H1 (cell line): ENCODE results near the gene MEF2A. TPM values are rescaled to one million over a fixed set of nuclear protein-coding genes. Genes with fewer than 3 reads are reported as not detected.

ENCODE experiments used
- CTCF ChIA-PET: fragments of 300-600 bp; sonication (Branson Sonifier 250); formaldehyde crosslinking; loops from one replicate; lab custom pipeline; 2021; ENCODE audit not compliant: partially characterized antibody; lab: Charles Lee
- POLR2A ChIA-PET: fragments of 300-600 bp; sonication (Branson Sonifier 250); formaldehyde crosslinking; loops from one replicate; lab custom pipeline; 2021; ENCODE audit warnings: inconsistent platforms; ENCODE audit not compliant: partially characterized antibody; lab: Charles Lee
- DNase-seq, 2 experiments: peaks; one replicate each; pipeline versions ENCODE4 v3.0.0 to v3.0.0-alpha.2; 2010 to 2022; ENCODE audit warnings: low spot score in 2 of 2, low read depth in 1 of 2, mixed read lengths in 1 of 2
- FAIRE-seq: peaks from 2 replicates; lab custom pipeline; 2011; peaks lifted over from hg19 to GRCh38; lab: Jason Lieb, UNC
- H2AFZ ChIP-seq: 2 replicates; pipeline ENCODE4 v1.8.1; 2012; ENCODE audit warnings: low read length, inconsistent platforms
- H2AK5ac ChIP-seq: 2 replicates; pipeline ENCODE4 v1.6.1; 2013; ENCODE audit warnings: low read depth, low read length
- H2BK120ac ChIP-seq: replicated peaks from 2 replicates; pipeline ENCODE3; 2013; ENCODE audit warnings: low read depth, low read length, inconsistent platforms
- H2BK12ac ChIP-seq: 2 replicates; pipeline ENCODE4 v1.6.1; 2013; ENCODE audit warnings: low read depth, low read length
- H2BK15ac ChIP-seq: 2 replicates; pipeline ENCODE4 v1.6.1; 2013; ENCODE audit warnings: low read length
- H2BK20ac ChIP-seq: 2 replicates; pipeline ENCODE4 v1.6.1; 2013; ENCODE audit warnings: low read length
- H2BK5ac ChIP-seq: 2 replicates; pipeline ENCODE4 v1.6.1; 2013; ENCODE audit warnings: low read depth, low read length
- H3K14ac ChIP-seq: 2 replicates; pipeline ENCODE4 v1.6.1; 2013; ENCODE audit warnings: inconsistent platforms; ENCODE audit not compliant: insufficient read length
- H3K18ac ChIP-seq: 2 replicates; pipeline ENCODE4 v1.6.1; 2013; ENCODE audit warnings: low read length; ENCODE audit errors: extremely low read depth
- H3K23ac ChIP-seq: 2 replicates; pipeline ENCODE4 v1.6.1; 2013; ENCODE audit warnings: inconsistent platforms; ENCODE audit not compliant: insufficient read length
- H3K23me2 ChIP-seq: 2 replicates; pipeline ENCODE4 v1.6.1; 2013; ENCODE audit warnings: low read depth, low read length
- H3K27ac ChIP-seq: 2 replicates; pipeline ENCODE4 v1.6.1; 2011; ENCODE audit warnings: low read depth, low read length, inconsistent platforms
- H3K27me3 ChIP-seq, 4 experiments: replicated peaks in 1 of 4; 1 replicate in 1 of 4; 2 replicates in 3 of 4; pipeline versions ENCODE4 v1.6.1 to v1.8.1; 2011 to 2013; ENCODE audit warnings: low read length in 3 of 4, mild to moderate bottlenecking in 3 of 4, inconsistent platforms in 2 of 4, mixed read lengths in 2 of 4, moderate library complexity in 1 of 4; ENCODE audit not compliant: control insufficient read depth in 3 of 4, insufficient read depth in 3 of 4; ENCODE audit errors: extremely low read depth in 1 of 4
- H3K36me3 ChIP-seq, 4 experiments: 2 replicates each; pipeline versions ENCODE4 v1.6.1 to v1.8.1; 2011 to 2013; ENCODE audit warnings: mild to moderate bottlenecking in 4 of 4, low read length in 3 of 4, moderate library complexity in 2 of 4, control low read depth in 1 of 4, inconsistent platforms in 1 of 4; ENCODE audit not compliant: insufficient read depth in 4 of 4, control insufficient read depth in 2 of 4
- H3K4ac ChIP-seq: replicated peaks from 2 replicates; pipeline ENCODE3; 2013; ENCODE audit warnings: low read length, low read depth, mixed read lengths, inconsistent platforms; ENCODE audit not compliant: insufficient read length
- H3K4me1 ChIP-seq, 4 experiments: replicated peaks in 1 of 4; 1 replicate in 1 of 4; 2 replicates in 3 of 4; pipeline versions ENCODE4 v1.6.1 to v1.8.1; 2011 to 2013; ENCODE audit warnings: low read length in 3 of 4, inconsistent platforms in 2 of 4, mixed read lengths in 1 of 4; ENCODE audit not compliant: insufficient read depth in 4 of 4, control insufficient read depth in 3 of 4
- H3K4me2 ChIP-seq, 2 experiments: 2 replicates each; pipeline versions ENCODE4 v1.6.1 to v1.8.1; 2011 to 2013; ENCODE audit warnings: low read depth in 2 of 2, low read length in 2 of 2, control low read depth in 1 of 2, inconsistent platforms in 1 of 2, mild to moderate bottlenecking in 1 of 2; ENCODE audit not compliant: insufficient read depth in 1 of 2
- H3K4me3 ChIP-seq, 4 experiments: fragments of 200-600, 300-600 bp in 1 of 4; sonication (generic), shearing (Covaris generic), sonication (Bioruptor Twin) in 1 of 4; 2 replicates each; pipeline versions ENCODE4 v1.5.1 to v1.8.1; 2011 to 2016; ENCODE audit warnings: low read length in 4 of 4, low read depth in 3 of 4, control low read depth in 2 of 4, inconsistent platforms in 2 of 4, mild to moderate bottlenecking in 2 of 4, mixed read lengths in 1 of 4, moderate library complexity in 1 of 4; ENCODE audit not compliant: insufficient read depth in 2 of 4; ENCODE audit errors: extremely low read depth in 1 of 4
- H3K56ac ChIP-seq: replicated peaks from 2 replicates; pipeline ENCODE3; 2013; ENCODE audit warnings: low read depth, mild to moderate bottlenecking, mixed read lengths, low read length, inconsistent platforms; ENCODE audit not compliant: insufficient read length
- H3K79me1 ChIP-seq: 2 replicates; pipeline ENCODE4 v1.6.1; 2013; ENCODE audit warnings: low read depth, low read length, control low read depth
- H3K79me2 ChIP-seq, 2 experiments: 2 replicates each; pipeline versions ENCODE4 v1.6.1 to v1.8.1; 2012 to 2013; ENCODE audit warnings: low read length in 2 of 2, mild to moderate bottlenecking in 2 of 2, inconsistent platforms in 1 of 2; ENCODE audit not compliant: insufficient read depth in 2 of 2, control insufficient read depth in 1 of 2
- H3K9ac ChIP-seq, 4 experiments: replicated peaks in 1 of 4; 1 replicate in 1 of 4; 2 replicates in 3 of 4; pipeline versions ENCODE4 v1.6.1 to v1.8.1; 2011 to 2013; ENCODE audit warnings: low read depth in 3 of 4, low read length in 3 of 4, control low read depth in 2 of 4, mild to moderate bottlenecking in 2 of 4, moderate library complexity in 2 of 4, inconsistent platforms in 1 of 4; ENCODE audit errors: extremely low read depth in 1 of 4
- H3K9me3 ChIP-seq, 2 experiments: 2 replicates each; pipeline versions ENCODE4 v1.6.1 to v1.8.1; 2012 to 2013; ENCODE audit warnings: mild to moderate bottlenecking in 2 of 2, moderate library complexity in 2 of 2, control low read depth in 1 of 2, inconsistent platforms in 1 of 2, low read depth in 1 of 2, low read length in 1 of 2, mixed read lengths in 1 of 2; ENCODE audit not compliant: insufficient read depth in 2 of 2
- H4K20me1 ChIP-seq, 2 experiments: replicated peaks in 1 of 2; 2 replicates each; pipeline versions ENCODE3 to v1.8.1; 2011 to 2013; ENCODE audit warnings: inconsistent platforms in 2 of 2, low read length in 2 of 2, mild to moderate bottlenecking in 1 of 2; ENCODE audit not compliant: insufficient read depth in 2 of 2, control insufficient read depth in 1 of 2
- H4K5ac ChIP-seq: 2 replicates; pipeline ENCODE4 v1.6.1; 2013; ENCODE audit warnings: low read length, low read depth, mixed read lengths, inconsistent platforms; ENCODE audit not compliant: insufficient read length
- H4K8ac ChIP-seq: 2 replicates; pipeline ENCODE4 v1.8.0; 2013; ENCODE audit warnings: mild to moderate bottlenecking, moderate library complexity, low read length, inconsistent platforms; ENCODE audit not compliant: insufficient read depth; ENCODE audit errors: extremely low read depth
- H4K91ac ChIP-seq: replicated peaks from 2 replicates; pipeline ENCODE3; 2013; ENCODE audit warnings: low read length, mixed read lengths, inconsistent platforms; ENCODE audit not compliant: insufficient read length
- HDAC2 ChIP-seq, 2 experiments: fragments of 300-600 bp in 1 of 2; sonication (generic) in 1 of 2; IDR thresholded peaks; 2 replicates each; pipeline ENCODE4 v1.6.1; 2011 to 2012; ENCODE audit warnings: low read depth in 2 of 2, low read length in 2 of 2, mild to moderate bottlenecking in 2 of 2, moderate library complexity in 2 of 2, borderline replicate concordance in 1 of 2, inconsistent platforms in 1 of 2
- RNF2 ChIP-seq: fragments of 200-900, 300-1000 bp; sonication (generic); IDR thresholded peaks from 2 replicates; pipeline ENCODE4 v1.7.1; 2016; ENCODE audit warnings: borderline replicate concordance, low read depth, mild to moderate bottlenecking, antibody characterized with exemption, low read length; ENCODE audit not compliant: poor library complexity, severe bottlenecking; ENCODE audit errors: missing control alignments
- SP4 ChIP-seq: IDR thresholded peaks from 2 replicates; pipeline ENCODE4 v1.6.1; 2012; ENCODE audit warnings: low read length, inconsistent platforms
- WGBS, 2 experiments: shearing (Covaris generic) in 1 of 2; methylation state at CpG; one replicate each; pipeline versions ENCODE4 v1.1.6 to v1.1.7; 2013 to 2015; ENCODE audit warnings: low lambda C conversion rate in 2 of 2, mixed read lengths in 2 of 2, inconsistent platforms in 1 of 2, low coverage in 1 of 2, missing lambda C conversion rate in 1 of 2; ENCODE audit not compliant: insufficient replicate concordance in 2 of 2, insufficient coverage in 1 of 2, insufficient read length in 1 of 2; ENCODE audit errors: extremely low coverage in 1 of 2, missing lambda C conversion rate in 1 of 2; 5-methylcytosine and 5-hydroxymethylcytosine counted together
- polyA plus RNA-seq, 7 experiments: library from polyadenylated mRNA; depleted of rRNA in 3 of 7; stranded (reverse) in 5 of 7; unstranded in 2 of 7; fragments of >200 nt in 5 of 7; fragments of 200-250 nt in 2 of 7; gene quantifications; 1 replicate in 5 of 7; 2 replicates in 1 of 7; 4 replicates in 1 of 7; pipeline versions ENCODE4 v1.2.1 to v1.2.3, GENCODE V29; 2011 to 2013; ENCODE audit warnings: missing spikeins in 2 of 7, mixed read lengths in 2 of 7
- total RNA-seq: library from RNA; stranded (reverse); fragmentation: NEBNext Ultra II Directional; extraction: Animal tissue kit (Norgen Biotek cat#: 25700); gene quantifications from 2 replicates; pipeline ENCODE4 v1.2.1, GENCODE V29; 2021

The MEF2A gene
- total and polyA plus RNA-seq, 2 of the 8 experiments (the other 6 are each of a cell fraction or from before 2014, with no cell fraction given): 15.6 to 22.5 TPM

- H3K4ac ChIP-seq: no peak overlapping the region
- no peak overlapping the region for H2AFZ ChIP-seq
- no peaks in the 10 kb centered on the region for H3K79me1 ChIP-seq
- peaks cover 0 to 7% (median 3%) of the 10 kb centered on the region in 4 experiments; a peak in 5 of 7 replicates for H3K4me1 ChIP-seq
- H4K91ac ChIP-seq: no peak overlapping the region
- no peak overlapping the region for H3K23ac ChIP-seq
- no peaks in the 10 kb centered on the region for H3K23me2 ChIP-seq
- H3K56ac ChIP-seq: no peak overlapping the region
- no peak overlapping the region for H2BK20ac ChIP-seq
- no peak overlapping the region for H3K27ac ChIP-seq
- no peaks in the 10 kb centered on the region for H4K20me1 ChIP-seq
- no peak overlapping the region for H2BK12ac ChIP-seq
- no peak overlapping the region for H3K9ac ChIP-seq
- H2BK120ac ChIP-seq: no peak overlapping the region
- peaks cover 0 to 36% of the 10 kb centered on the region in 2 experiments; a peak in 2 of 4 replicates for H3K79me2 ChIP-seq
- no peak overlapping the region for H2BK15ac ChIP-seq
- no peak overlapping the region for H4K5ac ChIP-seq
- CTCF ChIA-PET: interaction anchor here (1.1 kb wide), 1 partner anchor 69 kb away, joined by 3 read pairs; no protein-coding TSS in a partner anchor
- H3K36me3 ChIP-seq: peaks cover 0 to 11% (median 1%) of the 10 kb centered on the region in 4 experiments; a peak in 2 of 8 replicates
- H2BK5ac ChIP-seq: no peak overlapping the region
- no peak for FAIRE-seq
- POLR2A ChIA-PET: no interaction called here
- WGBS, 2 experiments: 97% methylated on average over 3 of the region's 3 CpGs; no CpG with 5 or more reads in 1 of the 2 experiments
- H3K4me2 ChIP-seq: no peak overlapping the region
- DNase-seq: no peak
- H3K18ac ChIP-seq: no peak overlapping the region
- no peak overlapping the region for H2AK5ac ChIP-seq
- no peak overlapping the region for H4K8ac ChIP-seq
- H3K9me3 ChIP-seq: no peaks in the 10 kb centered on the region
- no peak overlapping the region for H3K14ac ChIP-seq
- H3K4me3 ChIP-seq: no peak overlapping the region
- no peaks in the 10 kb centered on the region for H3K27me3 ChIP-seq
- TF ChIP-seq SP4: no peak
- no peak for TF ChIP-seq HDAC2 (IDR thresholded peaks at IDR 0.05; ENCODE audit: borderline replicate concordance in 1 of 2, low read depth in 2 of 2, low read length in 2 of 2)
- no peak for TF ChIP-seq RNF2
Observed at GRCh38 chr15:99635145-99635544, 69.4 kb downstream of the MEF2A start.
